Heart right ventricle (tissue), 16 donors: Measurements from ENCODE around the gene AKNAD1. TPM values are rescaled to one million over a fixed set of nuclear protein-coding genes. Genes with fewer than 3 reads are reported as not detected.

Experiments used
- ATAC-seq, 8 donors: fragments of 200-7000 bp; cut with Tn5 transposase; one replicate each; pipeline ENCODE4 v1.9.1; 2020; ENCODE audit warnings: mild to moderate bottlenecking in 8 of 8, moderate library complexity in 8 of 8, moderate number of reproducible peaks in 1 of 8
- DNase-seq, 2 donors: peaks; one replicate each; pipeline ENCODE4 v3.0.0-alpha.2; 2020
- H3K27ac ChIP-seq, 10 donors: fragments of 200-600 bp; sonication (generic) in 2 of 10; one replicate each; pipeline versions ENCODE4 v1.5.0 to v1.8.0; 2020 to 2022; ENCODE audit warnings: mild to moderate bottlenecking in 3 of 10
- H3K27me3 ChIP-seq, 7 donors: fragments of 200-600 bp; one replicate each; pipeline ENCODE4 v1.8.0; 2021 to 2022; ENCODE audit warnings: mild to moderate bottlenecking in 2 of 7
- H3K36me3 ChIP-seq, 9 donors: fragments of 200-600 bp; sonication (generic) in 1 of 9; one replicate each; pipeline versions ENCODE4 v1.5.0 to v1.8.0; 2020 to 2022; ENCODE audit warnings: mild to moderate bottlenecking in 2 of 9
- H3K4me1 ChIP-seq, 9 donors: fragments of 200-600 bp; sonication (generic) in 1 of 9; one replicate each; pipeline versions ENCODE4 v1.5.0 to v1.8.0; 2020 to 2022; ENCODE audit warnings: mild to moderate bottlenecking in 4 of 9
- H3K4me3 ChIP-seq, 10 donors: fragments of 200-600 bp; sonication (generic) in 2 of 10; one replicate each; pipeline versions ENCODE4 v1.5.0 to v1.8.0; 2020 to 2022; ENCODE audit warnings: mild to moderate bottlenecking in 7 of 10, moderate library complexity in 2 of 10
- H3K9me3 ChIP-seq, 11 donors: fragments of 200-600 bp in 10 of 11; sonication (generic) in 2 of 11; one replicate each; pipeline versions ENCODE4 v1.5.0 to v1.8.0; 2013 to 2022; ENCODE audit warnings: mild to moderate bottlenecking in 2 of 11, control low read depth in 1 of 11, moderate library complexity in 1 of 11
- CTCF ChIP-seq, 9 donors: fragments of 200-600 bp; sonication (generic) in 2 of 9; IDR thresholded peaks; one replicate each; pipeline versions ENCODE4 v1.5.0 to v1.8.0; 2021 to 2022; ENCODE audit warnings: antibody characterized with exemption in 9 of 9, mild to moderate bottlenecking in 5 of 9, moderate library complexity in 1 of 9
- WGBS, 2 donors: extraction: QIAGEN DNeasy Blood & Tissue Kit; methylation state at CpG; one replicate each; pipeline ENCODE4 v1.1.7; 2013; ENCODE audit warnings: inconsistent platforms in 1 of 2; 5-methylcytosine and 5-hydroxymethylcytosine counted together
- intact Hi-C, 10 donors: fragments of 100-400 bp; cut with DNase I; formaldehyde crosslinking; loops; one replicate each; pipeline versions ENCODE4 v1.11.1 to v1.14.2; 2022
- polyA plus RNA-seq, 2 donors: library from polyadenylated mRNA; stranded (reverse); fragments of 200-250 nt; gene quantifications; one replicate each; pipeline ENCODE4 v1.2.3, GENCODE V29; 2013
- total RNA-seq, 10 donors: library from RNA; stranded (reverse); fragmentation: NEBNext Ultra II Directional in 3 of 10; extraction: Animal tissue kit (Norgen Biotek cat#: 25700) in 3 of 10; gene quantifications; one replicate each; pipeline versions ENCODE4 v1.2.1 to v1.2.4, GENCODE V29; 2021 to 2023
- donor health status: Arrhythmogenic right ventricular cardiomyopathy.
- donor health status: ischemic (EF 13 %, LVEDD 7.1; RV severe dilation, severe dysfunction).
- donor health status: healthy with polysubstance abuse.
- donor health status: DM: no; HTN: yes; CAD: no.
- donor health status: DM: no; HTN: no; CAD: no.
- donor health status: ischemic (EF 25% LVEDD 6.9; RV normal size, moderate dysfunction).
- donor health status: ischemic (EF 25% LVEDD 5.7; RV mildly dilated, moderate dysfunction).
- donor health status: healthy.
- donor health status: DM: yes; HTN: yes; CAD: no.
- donor health status: Ischemic cardiomyopathy.
- donor health status: ischemic (EF 35%, LVEDD 5.7; RV mildly dilated, moderate dysfunction).
- donor health status: nonischemic (EF 11% LVEDD 7.7; RV severe dilation, severe dysfunction).
- donor health status: DM: yes; HTN: yes; CAD: no.
- donor health status: PGD.
- donor health status: ischemic (EF 29% LVEDD 5.4; RV normal size, mild dysfunction).
- donor health status: nonischemic (EF 23%, LVEDD 6.1; RV moderate dilation, normal function).

AKNAD1 gene
- total and polyA plus RNA-seq, 12 donors: 0.06 to 0.15 TPM; not detected in 10

- Histone ChIP-seq H3K27ac (no peak overlapping the region), H3K4me1 (peaks cover 0 to 4% (median 0%) of the 10 kb centered on the region in 9 donors), H3K36me3 (no peaks in the 10 kb centered on the region), H3K27me3 (peaks cover 0 to 18% (median 0%) of the 10 kb centered on the region in 7 donors), H3K9me3 (no peaks in the 10 kb centered on the region), H3K4me3 (no peak overlapping the region)
- no peak for DNase-seq
- intact Hi-C loops: loop anchor here in 1 of 10 donors (10.0 kb wide), 1 partner anchor 746 kb away; no protein-coding TSS in a partner anchor
- no peak for ATAC-seq
- WGBS, 2 donors: 71 to 80% methylated on average over 5 of the region's 5 CpGs
- no peak for TF ChIP-seq CTCF (IDR thresholded peaks at IDR 0.05)
These were observed 14.3 kb upstream of the AKNAD1 start for GRCh38 chr1:108871050-108871724.

- H3K4me3 ChIP-seq: no peak overlapping the region
- ATAC-seq (no peak), DNase-seq (no peak)
- no peak overlapping the region for H3K27ac ChIP-seq
- H3K9me3 ChIP-seq: no peaks in the 10 kb centered on the region
- H3K27me3 ChIP-seq: peaks cover 0 to 18% (median 0%) of the 10 kb centered on the region in 7 donors
- intact Hi-C loops: no loop called here
- WGBS, 2 donors: 77 to 85% methylated on average over 4 of the region's 4 CpGs
- H3K4me1 ChIP-seq: no peaks in the 10 kb centered on the region
- H3K36me3 ChIP-seq: no peaks in the 10 kb centered on the region
- no peak for TF ChIP-seq CTCF (IDR thresholded peaks at IDR 0.05)
These were observed 8.5 kb upstream of the AKNAD1 start for GRCh38 chr1:108865316-108865910.

GRCh38 chr1:108863984-108864383 is 7.1 kb upstream of the AKNAD1 start:
- Histone ChIP-seq H3K27me3 (peaks cover 0 to 16% (median 0%) of the 10 kb centered on the region in 7 donors), H3K27ac (no peak overlapping the region), H3K36me3 (no peaks in the 10 kb centered on the region), H3K4me1 (no peaks in the 10 kb centered on the region), H3K9me3 (no peaks in the 10 kb centered on the region), H3K4me3 (no peak overlapping the region)
- TF ChIP-seq CTCF (IDR thresholded peaks at IDR 0.05): no peak
- WGBS, 2 donors: 90 to 94% methylated on average over 4 of the region's 4 CpGs
- no peak for ATAC-seq
- intact Hi-C loops: no loop called here
- DNase-seq: no peak

- intact Hi-C loops: no loop called here
- Histone ChIP-seq H3K27ac (no peak overlapping the region), H3K9me3 (no peaks in the 10 kb centered on the region), H3K4me1 (no peaks in the 10 kb centered on the region), H3K36me3 (no peaks in the 10 kb centered on the region), H3K4me3 (no peak overlapping the region), H3K27me3 (peaks cover 0 to 15% (median 0%) of the 10 kb centered on the region in 7 donors)
- DNase-seq (no peak), ATAC-seq (no peak)
- 93 to 97% methylated on average over 1 of the region's 1 CpG for WGBS, 2 donors
- TF ChIP-seq CTCF (IDR thresholded peaks at IDR 0.05): no peak
These were observed 6.0 kb upstream of the AKNAD1 start for GRCh38 chr1:108862698-108863477.
